Spleen (tissue), 13 donors: ENCODE data around the gene SPRR2D. TPM values are rescaled to one million over a fixed set of nuclear protein-coding genes. Genes with fewer than 3 reads are reported as not detected.

Source experiments
- DNase-seq: peaks from one replicate; pipeline ENCODE4 v3.0.0-alpha.2; 2020
- H3K27ac ChIP-seq, 8 donors: fragments of 200-600 bp; sonication (generic) in 7 of 8; 1 replicate in 4 of 8; 2 replicates in 4 of 8; pipeline versions ENCODE4 v1.5.0 to v1.8.0; 2016 to 2021; ENCODE audit warnings: inconsistent platforms in 4 of 8, mild to moderate bottlenecking in 4 of 8, moderate library complexity in 1 of 8
- H3K27me3 ChIP-seq, 7 donors: fragments of 200-600 bp; sonication (generic) in 6 of 7; replicated peaks in 1 of 7; 1 replicate in 4 of 7; 2 replicates in 3 of 7; pipeline versions ENCODE4 v1.5.0 to v1.8.0; 2016 to 2021; ENCODE audit warnings: inconsistent platforms in 3 of 7, mild to moderate bottlenecking in 1 of 7
- H3K36me3 ChIP-seq, 6 donors: fragments of 200-600 bp; sonication (generic) in 5 of 6; 1 replicate in 4 of 6; 2 replicates in 2 of 6; pipeline versions ENCODE4 v1.5.0 to v1.8.0; 2016 to 2021; ENCODE audit warnings: inconsistent platforms in 2 of 6
- H3K4me1 ChIP-seq, 6 donors: fragments of 200-600 bp; sonication (generic) in 5 of 6; 1 replicate in 3 of 6; 2 replicates in 3 of 6; pipeline versions ENCODE4 v1.5.0 to v1.8.0; 2016 to 2021; ENCODE audit warnings: inconsistent platforms in 3 of 6
- H3K4me3 ChIP-seq, 8 donors: fragments of 200-600 bp; sonication (generic) in 7 of 8; 1 replicate in 4 of 8; 2 replicates in 4 of 8; pipeline versions ENCODE4 v1.5.0 to v1.8.0; 2016 to 2021; ENCODE audit warnings: inconsistent platforms in 4 of 8, mild to moderate bottlenecking in 4 of 8, moderate library complexity in 2 of 8
- H3K9me3 ChIP-seq, 8 donors: fragments of 200-600 bp; sonication (generic) in 7 of 8; 1 replicate in 4 of 8; 2 replicates in 4 of 8; pipeline versions ENCODE4 v1.5.0 to v1.8.0; 2016 to 2021; ENCODE audit warnings: inconsistent platforms in 4 of 8
- POLR2A ChIP-seq, 3 donors: fragments of 450-650 bp; IDR thresholded peaks; one replicate each; pipeline ENCODE4 v1.5.1; 2017; ENCODE audit warnings: antibody characterized with exemption in 3 of 3, mild to moderate bottlenecking in 1 of 3
- POLR2AphosphoS5 ChIP-seq, 3 donors: sonication (generic); formaldehyde crosslinking; IDR thresholded peaks; one replicate each; pipeline ENCODE4 v1.5.1; 2017; ENCODE audit warnings: antibody characterized with exemption in 3 of 3
- WGBS, 5 donors: extraction: QIAGEN DNeasy Blood & Tissue Kit in 3 of 5; methylation state at CpG; one replicate each; pipeline versions ENCODE4 v1.1.5 to v1.1.7; 2013 to 2018; 5-methylcytosine and 5-hydroxymethylcytosine counted together
- intact Hi-C: fragments of 100-400 bp; cut with DNase I; formaldehyde crosslinking; loops from one replicate; pipeline ENCODE4 v1.15.0; 2023; ENCODE audit warnings: low total_unique reads
- long read RNA-seq, 2 donors: transcript quantifications; one replicate each; lab custom pipeline, GENCODE V29; 2026
- polyA plus RNA-seq, 3 donors: library from polyadenylated mRNA; stranded (reverse); fragments of 200-250 nt; gene quantifications; one replicate each; pipeline ENCODE4 v1.2.1, GENCODE V29; 2013
- total RNA-seq, 7 donors: library from RNA; depleted of rRNA in 3 of 7; stranded (reverse); fragments of >200 nt in 3 of 7; fragmentation: NEBNext Ultra II Directional in 4 of 7; extraction: Animal tissue kit (Norgen Biotek cat#: 25700) in 4 of 7; gene quantifications; one replicate each; pipeline versions ENCODE4 v1.1.0 to v1.2.1, GENCODE V29; 2016 to 2021
- TF ChIP-seq, protein P1 (sequence below), 11 experiments: fragments of 200-600 bp in 7 of 11; fragments of 450-650 bp in 4 of 11; sonication (generic) in 4 of 11; IDR thresholded peaks in 8 of 11; conservative IDR thresholded peaks in 3 of 11; 1 replicate in 7 of 11; 2 replicates in 4 of 11; pipeline versions ENCODE4 v1.4.0 to v1.8.0; 2016 to 2021; ENCODE audit warnings: antibody characterized with exemption in 11 of 11, inconsistent platforms in 4 of 11, mild to moderate bottlenecking in 1 of 11
- donor health status: healthy with polysubstance abuse.
- donor health status: DM: no; HTN: no; CAD: no; lungs with moderate emphysema.
- donor health status: DM: no; HTN: no; CAD: no.
- donor health status: Bipolar disorder and iron deficiency.
- donor health status: healthy.
- donor health status: DM: no; HTN: no; CAD: no.
- donor health status: DM: yes; HTN: yes; CAD: no.

SPRR2D gene
- total RNA-seq = not detected
- polyA plus RNA-seq = 1 to 10 TPM in 1 of 3 donors, not detected in 2; 1.1 TPM
- long read RNA-seq, donor 1 = 0 reads
- long read RNA-seq, donor 2 = 0 reads

GRCh38 chr1:153040950-153041631, at the start of gene SPRR2D:
SPRR2D (minus strand) TSS chr1:153041120; CDS start chr1:153040346, 774 bp downstream.
- Histone ChIP-seq H3K4me1 (no peaks in the 10 kb centered on the region), H3K27ac (no peak within 1 kb of the TSS)
- WGBS, 5 donors = 58 to 76% (median 66%) methylated on average over 4 of the region's 4 CpGs

DNA sequence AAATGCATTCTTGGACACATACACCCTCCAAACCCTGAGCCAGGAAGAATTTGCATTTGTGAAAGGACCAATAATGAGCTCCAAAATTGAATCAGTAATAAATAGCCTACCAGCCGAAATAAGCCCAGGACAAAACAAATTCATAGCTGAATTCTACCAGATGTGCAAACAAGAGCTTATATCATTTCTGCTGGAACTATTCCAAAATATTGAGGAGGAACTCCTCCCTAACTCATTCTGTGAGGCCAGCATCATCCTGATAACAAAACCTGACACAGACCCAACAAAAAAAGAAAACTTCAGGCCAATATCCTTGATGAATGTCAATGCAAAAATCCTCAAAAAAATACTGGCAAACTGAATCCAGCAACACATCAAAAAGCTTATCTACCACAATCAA, 46.7 kb upstream of the SPRR2D start:
- Histone ChIP-seq H3K36me3 (no peaks in the 10 kb centered on the region), H3K9me3 (no peaks in the 10 kb centered on the region), H3K4me3 (no peak overlapping the region), H3K27me3 (peaks cover 0 to 12% (median 0%) of the 10 kb centered on the region in 7 donors), H3K4me1 (no peaks in the 10 kb centered on the region), H3K27ac (no peak overlapping the region)
- intact Hi-C loops = no loop called here
- 72 to 95% (median 89%) methylated on average over 1 of the region's 1 CpG for WGBS, 5 donors
- DNase-seq = no peak
- TF ChIP-seq POLR2A (IDR thresholded peaks at IDR 0.05) = no peak
- TF ChIP-seq POLR2AphosphoS5 (IDR thresholded peaks at IDR 0.05) = no peak
- TF ChIP-seq, protein P1, sequence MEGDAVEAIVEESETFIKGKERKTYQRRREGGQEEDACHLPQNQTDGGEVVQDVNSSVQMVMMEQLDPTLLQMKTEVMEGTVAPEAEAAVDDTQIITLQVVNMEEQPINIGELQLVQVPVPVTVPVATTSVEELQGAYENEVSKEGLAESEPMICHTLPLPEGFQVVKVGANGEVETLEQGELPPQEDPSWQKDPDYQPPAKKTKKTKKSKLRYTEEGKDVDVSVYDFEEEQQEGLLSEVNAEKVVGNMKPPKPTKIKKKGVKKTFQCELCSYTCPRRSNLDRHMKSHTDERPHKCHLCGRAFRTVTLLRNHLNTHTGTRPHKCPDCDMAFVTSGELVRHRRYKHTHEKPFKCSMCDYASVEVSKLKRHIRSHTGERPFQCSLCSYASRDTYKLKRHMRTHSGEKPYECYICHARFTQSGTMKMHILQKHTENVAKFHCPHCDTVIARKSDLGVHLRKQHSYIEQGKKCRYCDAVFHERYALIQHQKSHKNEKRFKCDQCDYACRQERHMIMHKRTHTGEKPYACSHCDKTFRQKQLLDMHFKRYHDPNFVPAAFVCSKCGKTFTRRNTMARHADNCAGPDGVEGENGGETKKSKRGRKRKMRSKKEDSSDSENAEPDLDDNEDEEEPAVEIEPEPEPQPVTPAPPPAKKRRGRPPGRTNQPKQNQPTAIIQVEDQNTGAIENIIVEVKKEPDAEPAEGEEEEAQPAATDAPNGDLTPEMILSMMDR (IDR thresholded peaks at IDR 0.05 in 8 of 11, conservative IDR thresholded peaks at IDR 0.05 in 3 of 11) = no peak

More at GRCh38 chr1:153040950-153041631, at the start of gene SPRR2D:
- no peaks in the 10 kb centered on the region for H3K9me3 ChIP-seq
- TF ChIP-seq POLR2AphosphoS5 (IDR thresholded peaks at IDR 0.05) = no peak
- TF ChIP-seq, protein P1 (IDR thresholded peaks at IDR 0.05 in 8 of 11, conservative IDR thresholded peaks at IDR 0.05 in 3 of 11) = no peak
- TF ChIP-seq POLR2A (IDR thresholded peaks at IDR 0.05) = no peak
- DNase-seq = no peak
- H3K4me3 ChIP-seq = no peak within 1 kb of the TSS
- intact Hi-C loops = no loop called here
- H3K27me3 ChIP-seq = peaks cover 0 to 41% (median 0%) of the 10 kb centered on the region in 7 donors
- H3K36me3 ChIP-seq = no peaks in the 10 kb centered on the region

DNA sequence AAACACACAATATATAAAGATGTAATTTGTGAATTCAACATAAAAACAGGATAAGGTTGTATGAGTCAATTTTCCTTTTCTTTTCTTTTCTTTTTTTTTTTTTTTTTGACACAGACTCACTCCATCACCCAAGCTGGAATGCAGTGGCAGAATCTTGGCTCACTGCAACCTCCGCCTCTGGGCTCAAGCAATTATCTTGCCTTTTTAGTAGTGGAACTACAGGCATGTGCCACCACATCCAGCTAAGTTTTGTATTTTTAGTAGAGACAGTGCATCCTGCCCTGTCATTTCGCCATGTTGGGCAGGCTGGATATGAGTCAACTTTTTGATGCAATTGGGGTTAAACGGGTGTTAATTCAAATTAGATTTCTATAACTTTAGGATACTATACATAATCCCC, 40.8 kb upstream of the SPRR2D start:
- DNase-seq = no peak
- Histone ChIP-seq H3K4me3 (no peak overlapping the region), H3K27ac (no peak overlapping the region), H3K4me1 (no peaks in the 10 kb centered on the region), H3K9me3 (peaks cover 0 to 22% (median 13%) of the 10 kb centered on the region in 8 donors), H3K27me3 (peaks cover 0 to 12% (median 0%) of the 10 kb centered on the region in 7 donors), H3K36me3 (no peaks in the 10 kb centered on the region)
- intact Hi-C loops = no loop called here
- WGBS, 5 donors = 87 to 95% (median 89%) methylated on average over 3 of the region's 3 CpGs
- no peak for TF ChIP-seq POLR2A (IDR thresholded peaks at IDR 0.05)
- TF ChIP-seq, protein P1 (IDR thresholded peaks at IDR 0.05 in 8 of 11, conservative IDR thresholded peaks at IDR 0.05 in 3 of 11) = no peak
- no peak for TF ChIP-seq POLR2AphosphoS5 (IDR thresholded peaks at IDR 0.05)
